SH-SY5Y (cell line): Measurements from ENCODE around the gene HES6.

Source experiments
- GATA2 ChIP-seq: IDR thresholded peaks from 2 replicates; pipeline ENCODE4 v1.6.1; 2011; ENCODE audit warnings: mild to moderate bottlenecking, low read depth, low read length
- GATA3 ChIP-seq: IDR thresholded peaks from 2 replicates; pipeline ENCODE4 v1.6.1; 2011; ENCODE audit warnings: low read depth, mild to moderate bottlenecking, low read length, moderate library complexity

GRCh38 chr2:238220892-238221521 is 18.8 kb downstream of the HES6 start:
- TF ChIP-seq GATA2 (no peak), GATA3 (no peak)
